Activated naive CD4-positive, alpha-beta T cell treated with anti-CD3 and anti-CD28 coated beads, Interleukin-2, amount 10 ng/mL, durations not matched to agents 7 days and 5 days (primary cell): ENCODE measurements around the gene AFAP1.
A peak's percentile ranks its signal among the peaks of the same experiment; 100 is the strongest.

Experiments
- CTCF ChIA-PET: fragments of 350-600 bp; sonication (Branson Sonifier 250); formaldehyde crosslinking; loops from one replicate; lab custom pipeline; 2021; ENCODE audit warnings: antibody characterized with exemption; lab: Charles Lee
- DNase-seq: peaks from one replicate; pipeline ENCODE4 v3.0.0-alpha.2; 2020
- H3K27ac Mint-ChIP-seq: one replicate; pipeline ENCODE4 v1.8.0; 2021; ENCODE audit warnings: mild to moderate bottlenecking, moderate library complexity, mixed read lengths
- H3K27me3 Mint-ChIP-seq: one replicate; pipeline ENCODE4 v1.8.0; 2021; ENCODE audit warnings: mild to moderate bottlenecking, mixed read lengths
- H3K36me3 Mint-ChIP-seq: one replicate; pipeline ENCODE4 v1.8.0; 2021; ENCODE audit warnings: mixed read lengths
- H3K4me1 Mint-ChIP-seq: one replicate; pipeline ENCODE4 v1.8.0; 2021; ENCODE audit warnings: mixed read lengths
- H3K4me3 Mint-ChIP-seq: one replicate; pipeline ENCODE4 v1.8.0; 2021; ENCODE audit warnings: mild to moderate bottlenecking, moderate library complexity, mixed read lengths
- H3K9me3 Mint-ChIP-seq: one replicate; pipeline ENCODE4 v1.8.0; 2021; ENCODE audit warnings: mixed read lengths

The AFAP1 gene

DNA sequence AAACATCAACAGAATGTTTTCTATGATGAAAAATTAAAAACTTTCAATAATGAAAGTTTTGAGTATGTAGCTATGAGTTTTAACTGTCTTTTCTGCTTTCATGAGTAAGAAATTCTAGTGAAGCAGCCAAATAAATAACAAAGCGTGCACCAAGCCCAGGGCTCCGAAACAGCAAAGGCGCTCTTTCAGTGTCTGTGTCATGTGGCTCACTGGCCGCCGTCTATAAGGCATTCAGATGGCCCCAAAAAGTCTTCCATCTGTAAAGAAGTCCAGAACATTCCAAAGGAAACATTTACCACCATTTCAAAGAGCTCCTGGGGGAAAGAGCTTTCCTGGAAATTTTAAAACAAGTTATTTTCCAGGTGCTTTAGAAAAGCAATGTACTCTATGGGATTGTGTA lies 139.9 kb downstream of the AFAP1 start:
- Mint-ChIP-seq H3K27me3 (no peaks in the 10 kb centered on the region), H3K4me1 (peaks cover 17% of the 10 kb centered on the region), H3K9me3 (no peaks in the 10 kb centered on the region), H3K4me3 (no peak overlapping the region), H3K27ac (no peak overlapping the region), H3K36me3 (peaks cover 24% of the 10 kb centered on the region)
- CTCF ChIA-PET = interaction anchor here (1.0 to 10.8 kb wide), 6 partner anchors 32 to 187 kb away, joined by 3 to 99 read pairs (median 10); no protein-coding TSS in a partner anchor
- no peak for DNase-seq

DNA sequence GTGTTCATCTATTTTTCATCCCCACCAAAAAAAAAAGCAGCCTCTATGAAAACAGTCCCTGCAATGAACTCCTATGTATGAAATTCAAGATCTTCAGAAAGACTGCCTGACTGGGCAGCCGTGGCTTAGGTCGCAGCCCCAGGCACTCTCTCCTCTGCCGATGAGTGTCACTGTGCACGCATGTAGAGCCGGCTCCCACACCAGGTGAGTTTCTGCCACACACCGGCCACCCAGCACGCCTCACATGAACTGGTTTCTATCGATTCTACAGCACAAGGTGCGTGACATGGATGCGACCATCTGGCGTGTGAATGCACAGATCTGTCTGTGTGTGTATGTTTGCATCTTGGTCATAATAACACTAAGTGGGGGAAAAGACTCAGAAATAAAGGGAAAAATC lies 140.4 kb downstream of the AFAP1 start:
- no peaks in the 10 kb centered on the region for H3K27me3 Mint-ChIP-seq
- H3K27ac Mint-ChIP-seq = peak overlapping the region; percentile 20
- no peak overlapping the region for H3K4me3 Mint-ChIP-seq
- peaks cover 14% of the 10 kb centered on the region for H3K4me1 Mint-ChIP-seq
- no peak for DNase-seq
- CTCF ChIA-PET = interaction anchor here (1.0 to 10.8 kb wide), 7 partner anchors 22 to 187 kb away, joined by 3 to 99 read pairs (median 9); no protein-coding TSS in a partner anchor
- peaks cover 24% of the 10 kb centered on the region for H3K36me3 Mint-ChIP-seq
- H3K9me3 Mint-ChIP-seq = no peaks in the 10 kb centered on the region

DNA sequence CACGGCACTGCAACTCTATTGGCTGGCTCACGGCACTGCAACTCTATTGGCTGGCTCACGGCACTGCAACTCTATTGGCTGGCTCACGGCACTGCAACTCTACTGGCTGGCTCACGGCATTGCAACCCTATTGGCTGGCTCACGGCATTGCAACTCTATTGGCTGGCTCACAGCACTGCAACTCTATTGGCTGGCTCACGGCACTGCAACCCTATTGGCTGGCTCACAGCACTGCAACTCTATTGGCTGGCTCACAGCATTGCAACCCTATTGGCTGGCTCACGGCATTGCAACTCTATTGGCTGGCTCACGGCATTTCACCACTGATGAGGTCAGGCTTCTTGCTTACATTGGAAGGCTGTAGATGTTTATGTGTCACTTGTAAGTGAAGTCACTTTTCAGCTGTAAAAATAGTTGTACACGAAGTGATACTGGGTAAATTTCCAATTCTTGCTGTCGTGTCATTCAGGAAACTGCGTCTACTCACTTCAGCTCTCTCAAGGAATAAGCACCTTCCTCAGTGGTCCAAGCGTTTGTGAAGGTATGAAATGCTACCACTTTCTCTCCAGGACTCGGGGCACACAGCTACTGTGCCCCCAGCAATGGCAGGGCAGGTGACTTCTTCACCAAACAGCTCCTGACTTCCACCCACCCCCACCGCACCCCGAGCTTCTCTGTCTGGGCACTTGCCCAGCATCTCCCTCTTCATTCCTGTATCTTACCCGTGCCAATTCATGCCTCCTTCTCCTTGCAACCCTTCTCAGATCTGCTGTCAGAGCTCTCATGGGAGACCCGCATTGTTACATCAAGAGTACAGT lies 141.3 kb downstream of the AFAP1 start:
- peaks cover 25% of the 10 kb centered on the region for H3K36me3 Mint-ChIP-seq
- DNase-seq = no peak
- H3K4me1 Mint-ChIP-seq = peaks cover 9% of the 10 kb centered on the region
- H3K27ac Mint-ChIP-seq = no peak overlapping the region
- no peaks in the 10 kb centered on the region for H3K27me3 Mint-ChIP-seq
- no peaks in the 10 kb centered on the region for H3K9me3 Mint-ChIP-seq
- CTCF ChIA-PET = interaction anchor here (0.6 to 10.8 kb wide), 5 partner anchors 23 to 188 kb away, joined by 3 to 99 read pairs (median 10); no protein-coding TSS in a partner anchor
- H3K4me3 Mint-ChIP-seq = no peak overlapping the region

DNA sequence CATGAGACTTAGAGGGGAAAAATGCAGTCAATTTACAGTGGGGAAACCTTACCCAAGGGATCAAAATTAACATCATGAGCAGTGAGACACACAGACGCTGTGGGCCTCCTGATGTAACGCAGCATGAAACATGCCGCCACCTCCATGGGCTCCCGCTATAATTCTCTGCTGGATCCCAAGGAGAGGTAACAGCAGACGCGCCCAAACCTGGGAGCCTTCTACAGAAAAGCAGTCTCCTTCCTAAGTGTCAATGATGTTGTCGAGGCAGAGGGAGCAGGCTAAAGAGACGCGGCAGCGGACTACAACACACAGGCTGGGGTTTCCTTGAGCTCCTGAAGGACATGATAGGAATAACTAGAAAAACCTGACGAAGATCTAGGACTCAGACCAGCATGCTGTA lies 142.3 kb downstream of the AFAP1 start:
- no peak overlapping the region for H3K4me3 Mint-ChIP-seq
- no peak overlapping the region for H3K27ac Mint-ChIP-seq
- no peaks in the 10 kb centered on the region for H3K27me3 Mint-ChIP-seq
- CTCF ChIA-PET = no interaction called here
- peaks cover 9% of the 10 kb centered on the region for H3K4me1 Mint-ChIP-seq
- peaks cover 27% of the 10 kb centered on the region for H3K36me3 Mint-ChIP-seq
- no peak for DNase-seq
- no peaks in the 10 kb centered on the region for H3K9me3 Mint-ChIP-seq

DNA sequence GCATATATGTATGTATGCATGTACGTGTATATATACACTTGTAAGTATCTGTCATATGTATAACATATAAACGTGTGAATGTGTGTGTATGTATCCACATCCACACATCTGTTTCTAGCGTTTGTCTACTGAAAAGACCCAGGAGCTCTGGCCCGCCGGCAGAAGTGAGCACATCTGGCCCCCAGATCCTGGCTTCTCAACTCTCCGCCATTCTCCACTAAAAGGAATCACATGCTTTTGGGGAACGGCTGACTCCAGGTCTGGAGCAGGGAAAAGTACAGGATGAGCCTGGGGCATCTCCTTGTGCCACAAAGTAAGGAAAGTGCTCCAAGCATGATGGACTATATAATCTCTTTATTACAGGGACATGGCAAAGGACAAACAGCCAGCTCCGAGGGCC lies 143.7 kb downstream of the AFAP1 start:
- peaks cover 28% of the 10 kb centered on the region for H3K36me3 Mint-ChIP-seq
- H3K4me3 Mint-ChIP-seq = no peak overlapping the region
- no peak for DNase-seq
- no peaks in the 10 kb centered on the region for H3K4me1 Mint-ChIP-seq
- no peaks in the 10 kb centered on the region for H3K27me3 Mint-ChIP-seq
- CTCF ChIA-PET = interaction anchor here (1.7 kb wide), 1 partner anchor 34 kb away, joined by 4 read pairs; no protein-coding TSS in a partner anchor
- no peaks in the 10 kb centered on the region for H3K9me3 Mint-ChIP-seq
- no peak overlapping the region for H3K27ac Mint-ChIP-seq

DNA sequence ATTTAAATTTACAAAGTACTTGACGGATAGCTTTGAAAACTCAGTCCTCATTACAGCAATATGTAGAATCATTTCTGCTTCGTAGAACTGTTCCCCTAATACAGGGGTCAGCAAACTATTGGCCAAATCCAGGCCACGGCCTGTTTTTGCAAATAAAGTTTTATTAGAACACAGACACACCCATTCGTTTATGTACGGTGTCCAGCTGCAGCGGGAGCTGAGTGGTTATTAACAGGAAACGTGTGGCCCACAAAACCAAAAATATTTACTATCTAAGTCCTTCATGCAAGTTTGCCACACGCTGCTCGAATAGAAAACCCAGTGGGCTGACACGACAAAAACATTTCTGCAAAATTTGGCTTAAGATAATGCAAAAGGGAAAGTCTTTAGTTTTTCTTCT lies 146.5 kb downstream of the AFAP1 start:
- H3K36me3 Mint-ChIP-seq = peaks cover 10% of the 10 kb centered on the region

DNA sequence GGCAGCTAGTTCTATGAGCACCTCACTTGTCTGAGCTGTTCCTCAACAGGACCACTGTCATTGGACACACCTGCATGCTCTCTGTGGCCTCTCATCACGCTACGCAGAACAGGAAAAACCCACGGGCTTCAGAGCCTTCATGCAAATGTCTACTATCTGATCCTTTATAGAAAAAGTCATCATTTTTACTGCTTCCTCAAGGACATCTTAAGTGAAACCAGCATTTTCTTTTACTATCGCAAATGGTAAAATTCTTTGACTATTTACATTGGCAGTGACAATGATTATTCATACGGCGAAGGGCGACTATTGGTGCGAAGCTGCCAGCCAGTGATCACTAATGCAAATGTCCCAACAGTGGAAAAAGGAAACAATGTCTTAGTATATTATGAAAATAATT lies 147.0 kb downstream of the AFAP1 start:
- Mint-ChIP-seq H3K4me3 (no peak overlapping the region), H3K36me3 (peaks cover 7% of the 10 kb centered on the region), H3K4me1 (no peaks in the 10 kb centered on the region), H3K27me3 (no peaks in the 10 kb centered on the region), H3K9me3 (no peaks in the 10 kb centered on the region), H3K27ac (no peak overlapping the region)
- DNase-seq = no peak
- CTCF ChIA-PET = interaction anchor here (0.5 to 3.8 kb wide), 3 partner anchors 11 to 166 kb away, joined by 3 to 23 read pairs (median 5); no protein-coding TSS in a partner anchor

More for the DNA sequence above, 146.5 kb downstream of the AFAP1 start:
- no peaks in the 10 kb centered on the region for H3K9me3 Mint-ChIP-seq
- DNase-seq = no peak
- H3K27me3 Mint-ChIP-seq = no peaks in the 10 kb centered on the region
- no peaks in the 10 kb centered on the region for H3K4me1 Mint-ChIP-seq
- no peak overlapping the region for H3K4me3 Mint-ChIP-seq
- H3K27ac Mint-ChIP-seq = no peak overlapping the region
- CTCF ChIA-PET = interaction anchor here (3.8 kb wide), 1 partner anchor 10 kb away, joined by 23 read pairs; no protein-coding TSS in a partner anchor

DNA sequence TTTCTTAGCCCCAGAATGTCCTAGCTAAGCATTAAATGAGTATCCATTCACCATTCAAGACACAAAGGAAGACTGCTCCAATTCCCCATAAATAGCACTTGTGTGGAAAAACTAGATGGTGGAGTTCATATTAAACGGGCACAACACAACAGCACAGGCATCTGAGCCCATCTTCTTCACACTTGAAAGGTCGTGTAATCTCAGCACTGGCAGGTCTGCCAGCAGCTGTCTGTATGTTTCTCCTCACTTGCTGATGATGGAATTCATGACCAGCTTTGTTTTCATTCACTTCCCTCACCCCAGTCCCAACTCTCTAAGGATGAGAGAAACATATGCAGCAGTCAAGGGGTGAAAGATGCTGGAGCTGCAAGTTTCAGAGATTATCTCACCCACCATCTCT lies 148.7 kb downstream of the AFAP1 start:
- no peak overlapping the region for H3K4me3 Mint-ChIP-seq
- peaks cover 4% of the 10 kb centered on the region for H3K36me3 Mint-ChIP-seq
- CTCF ChIA-PET = interaction anchor here (0.9 kb wide), 1 partner anchor 53 kb away, joined by 4 read pairs; no protein-coding TSS in a partner anchor
- H3K4me1 Mint-ChIP-seq = no peaks in the 10 kb centered on the region
- H3K27ac Mint-ChIP-seq = no peak overlapping the region
- DNase-seq = no peak
- no peaks in the 10 kb centered on the region for H3K27me3 Mint-ChIP-seq
- H3K9me3 Mint-ChIP-seq = no peaks in the 10 kb centered on the region

DNA sequence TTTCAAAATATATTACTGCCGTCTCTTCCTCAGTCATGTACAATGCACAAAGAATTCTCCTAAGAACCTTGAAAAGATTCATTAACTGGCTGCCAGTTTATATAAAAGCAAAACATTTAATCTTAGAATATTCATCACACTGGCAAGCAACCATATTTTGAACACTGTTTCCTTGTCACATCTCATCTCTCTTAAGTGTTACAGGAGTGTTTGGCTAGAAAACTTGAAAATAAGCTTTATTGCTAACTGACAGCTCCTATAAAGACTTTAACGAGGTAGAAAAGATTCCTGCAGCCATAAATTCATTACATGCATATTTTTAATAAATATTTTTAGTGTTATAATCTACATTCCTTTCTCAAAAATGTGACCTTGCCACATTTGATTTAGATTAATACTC lies 149.6 kb downstream of the AFAP1 start:
- H3K27ac Mint-ChIP-seq = no peak overlapping the region
- H3K27me3 Mint-ChIP-seq = no peaks in the 10 kb centered on the region
- peaks cover 2% of the 10 kb centered on the region for H3K4me1 Mint-ChIP-seq
- no peak for DNase-seq
- H3K9me3 Mint-ChIP-seq = no peaks in the 10 kb centered on the region
- CTCF ChIA-PET = interaction anchor here (1.0 kb wide), 1 partner anchor 12 kb away, joined by 3 read pairs; no protein-coding TSS in a partner anchor
- no peak overlapping the region for H3K4me3 Mint-ChIP-seq
- H3K36me3 Mint-ChIP-seq = peaks cover 4% of the 10 kb centered on the region

DNA sequence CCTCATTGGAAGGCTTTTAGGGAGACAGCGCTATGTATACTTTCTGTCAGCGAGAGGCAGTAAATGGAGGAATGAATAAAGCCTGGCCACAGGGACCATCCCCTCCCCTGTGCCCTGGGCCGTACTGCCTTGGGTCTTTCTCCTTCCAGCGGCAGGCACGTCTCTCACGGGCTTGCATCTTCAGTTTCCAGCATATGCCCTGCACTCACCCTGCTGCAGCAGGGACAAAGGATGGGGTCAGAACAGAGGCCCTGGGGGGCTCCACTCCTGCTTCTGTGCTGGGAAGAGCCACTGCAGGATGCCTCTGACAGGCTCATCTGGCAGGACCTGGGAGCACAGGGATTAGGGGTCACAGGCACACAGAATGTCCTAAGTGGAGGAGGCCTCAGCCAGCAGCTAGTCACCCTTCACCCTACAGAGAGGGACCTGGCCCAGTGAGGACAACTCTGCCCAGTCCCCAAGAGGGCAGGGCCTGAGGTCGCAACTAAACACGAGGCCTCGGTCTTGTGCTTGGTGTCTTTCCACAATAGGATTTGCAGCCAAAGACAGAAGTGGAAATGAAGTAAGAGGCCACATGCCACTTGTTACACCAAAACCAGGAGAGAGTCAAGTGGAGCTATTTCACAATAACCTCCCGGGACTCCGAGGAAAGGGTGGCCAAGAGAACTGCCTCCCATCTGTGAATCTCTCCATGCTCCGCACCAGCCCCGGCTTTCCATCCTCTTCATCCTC lies 150.8 kb downstream of the AFAP1 start:
- DNase-seq = no peak
- CTCF ChIA-PET = interaction anchor here (1.0 kb wide), 1 partner anchor 13 kb away, joined by 3 read pairs; no protein-coding TSS in a partner anchor
- Mint-ChIP-seq H3K27me3 (no peaks in the 10 kb centered on the region), H3K9me3 (no peaks in the 10 kb centered on the region), H3K4me1 (peaks cover 3% of the 10 kb centered on the region), H3K4me3 (no peak overlapping the region), H3K36me3 (peaks cover 4% of the 10 kb centered on the region), H3K27ac (no peak overlapping the region)

DNA sequence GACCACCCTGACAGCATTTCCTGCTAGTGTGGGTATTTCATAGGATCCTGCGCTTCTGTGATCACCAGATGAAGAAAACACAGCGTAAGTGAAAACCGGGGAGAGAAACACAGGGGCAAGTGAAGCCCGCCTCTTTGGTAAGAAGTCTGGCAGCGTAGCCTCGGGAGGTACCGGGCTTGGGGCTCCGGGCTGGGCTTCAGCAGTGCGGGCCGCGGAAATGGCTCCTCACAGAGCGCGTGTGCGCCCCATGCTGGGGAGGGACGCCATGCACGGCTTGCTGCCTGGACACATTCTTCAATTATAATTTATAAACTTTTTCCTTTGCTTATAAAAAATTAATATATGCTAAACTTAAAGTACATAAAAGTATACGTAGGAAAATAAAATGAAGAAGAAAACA lies 151.5 kb downstream of the AFAP1 start:
- peaks cover 9% of the 10 kb centered on the region for H3K4me1 Mint-ChIP-seq
- H3K36me3 Mint-ChIP-seq = peaks cover 3% of the 10 kb centered on the region
- H3K27ac Mint-ChIP-seq = no peak overlapping the region
- H3K9me3 Mint-ChIP-seq = no peaks in the 10 kb centered on the region
- no peak for DNase-seq
- H3K4me3 Mint-ChIP-seq = no peak overlapping the region
- H3K27me3 Mint-ChIP-seq = no peaks in the 10 kb centered on the region
- CTCF ChIA-PET = no interaction called here

DNA sequence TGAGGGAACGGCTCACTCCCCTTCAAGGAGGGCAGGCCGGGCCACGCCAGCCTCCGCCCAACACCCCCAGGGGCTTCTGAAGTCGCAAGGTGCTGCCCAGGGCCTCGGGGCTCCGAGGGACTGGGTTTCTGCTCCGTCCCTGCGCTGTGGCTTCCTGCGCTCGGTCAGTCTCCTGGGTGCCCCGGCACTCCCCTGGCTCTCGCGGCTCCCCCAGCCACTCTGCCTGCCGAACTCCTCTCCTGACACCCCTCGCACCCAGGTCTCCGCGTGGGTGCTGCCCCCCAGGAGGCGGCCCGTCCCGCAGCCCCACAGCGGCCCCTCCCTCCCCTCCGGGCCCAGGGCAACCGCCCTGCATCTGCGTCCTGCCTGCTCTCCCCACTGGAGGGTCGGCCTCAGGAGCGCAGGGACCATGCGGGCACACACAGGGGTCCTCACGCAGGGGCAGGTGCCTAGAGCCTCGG lies 151.9 kb downstream of the AFAP1 start:
- peaks cover 5% of the 10 kb centered on the region for H3K36me3 Mint-ChIP-seq
- H3K27ac Mint-ChIP-seq = no peak overlapping the region
- H3K27me3 Mint-ChIP-seq = no peaks in the 10 kb centered on the region
- CTCF ChIA-PET = no interaction called here
- no peaks in the 10 kb centered on the region for H3K9me3 Mint-ChIP-seq
- peaks cover 11% of the 10 kb centered on the region for H3K4me1 Mint-ChIP-seq
- DNase-seq = no peak
- no peak overlapping the region for H3K4me3 Mint-ChIP-seq

DNA sequence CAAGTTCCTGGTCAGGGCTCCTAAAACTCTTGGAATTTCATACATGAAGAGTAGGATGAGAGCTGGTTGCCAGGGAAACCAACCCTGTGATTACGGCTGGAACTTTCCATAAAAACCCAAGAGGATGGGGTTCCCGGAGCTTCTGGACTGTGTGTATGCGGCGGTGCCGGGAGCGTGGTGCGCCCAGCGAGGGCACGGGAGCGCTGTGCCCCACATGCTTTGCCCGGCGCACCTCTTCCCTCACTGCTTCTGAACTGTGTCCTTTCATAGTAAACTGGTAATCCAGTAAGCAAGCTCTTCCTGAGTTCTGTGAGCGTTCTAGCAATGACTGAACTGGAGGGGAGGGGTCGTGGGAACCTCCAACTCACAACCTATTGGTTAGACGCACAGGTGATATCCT lies 152.6 kb downstream of the AFAP1 start:
- H3K4me1 Mint-ChIP-seq = peaks cover 16% of the 10 kb centered on the region
- no peak overlapping the region for H3K27ac Mint-ChIP-seq
- CTCF ChIA-PET = no interaction called here
- H3K9me3 Mint-ChIP-seq = no peaks in the 10 kb centered on the region
- DNase-seq = no peak
- no peaks in the 10 kb centered on the region for H3K27me3 Mint-ChIP-seq
- peaks cover 8% of the 10 kb centered on the region for H3K36me3 Mint-ChIP-seq
- H3K4me3 Mint-ChIP-seq = no peak overlapping the region

DNA sequence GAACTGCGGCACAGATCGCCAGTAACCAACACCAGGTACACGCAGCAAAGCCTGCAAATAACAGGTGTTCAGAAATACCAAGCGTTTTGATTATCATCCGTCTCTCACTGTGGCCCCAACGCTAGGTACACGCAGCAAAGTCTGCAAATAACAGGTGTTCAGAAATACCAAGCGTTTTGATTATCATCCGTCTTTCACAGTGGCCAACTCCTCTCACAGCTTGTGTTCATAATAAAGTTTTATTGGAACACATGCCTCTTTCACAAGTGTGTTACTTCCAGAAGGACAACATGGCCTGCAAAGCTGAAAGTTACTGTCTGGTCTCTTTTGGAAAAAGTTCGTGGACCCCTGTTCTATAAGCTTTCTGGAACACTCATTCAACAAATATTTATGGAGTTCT lies 153.1 kb downstream of the AFAP1 start:
- Mint-ChIP-seq H3K4me1 (peaks cover 22% of the 10 kb centered on the region), H3K4me3 (no peak overlapping the region), H3K27me3 (no peaks in the 10 kb centered on the region)

More for the DNA sequence above, 153.1 kb downstream of the AFAP1 start:
- Mint-ChIP-seq H3K9me3 (no peaks in the 10 kb centered on the region), H3K36me3 (peaks cover 6% of the 10 kb centered on the region), H3K27ac (no peak overlapping the region)
- no peak for DNase-seq
- CTCF ChIA-PET = interaction anchor here (1.1 to 1.6 kb wide), 2 partner anchors 16 kb away, joined by 3 read pairs; no protein-coding TSS in a partner anchor
